Activated CD4-positive, alpha-beta T cell treated with anti-CD3 and anti-CD28 coated beads, Interleukin-10, Interleukin-2, amounts not matched to agents 100 ng/mL and 50 ng/mL, durations not matched to agents 16 hours and 8 hours (primary cell): ENCODE data around the gene CDC14B.
A peak's percentile ranks its signal among the peaks of the same experiment; 100 is the strongest.
"Not testable (repeated sequence)": the region's sequence is repeated elsewhere in the genome, so short reads cannot be mapped to it uniquely, and the experiment has no call there.

Experiments used
- DNase-seq: peaks from one replicate; pipeline ENCODE4 v3.0.0-alpha.2; 2020

The CDC14B gene

DNA sequence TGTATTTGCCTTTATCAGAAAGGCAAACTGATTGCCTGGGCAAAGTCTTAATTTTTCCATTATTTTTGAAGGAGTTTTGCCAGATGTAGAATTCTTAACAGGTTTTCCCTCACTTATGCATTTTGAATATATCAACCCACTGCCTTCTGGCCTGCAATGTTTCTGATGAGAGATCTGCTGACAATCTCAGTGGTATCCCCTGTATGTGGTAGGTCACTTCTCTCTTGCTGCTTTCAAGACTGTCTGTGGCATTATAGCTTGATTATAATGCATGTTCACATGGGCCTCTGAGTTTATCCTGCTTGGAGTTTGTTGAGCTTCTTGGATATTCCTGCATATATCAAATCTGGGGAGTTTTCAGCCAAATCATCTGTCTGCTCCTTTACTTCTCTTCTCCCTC is 87.5 kb downstream of the CDC14B start:
- no peak for DNase-seq

DNA sequence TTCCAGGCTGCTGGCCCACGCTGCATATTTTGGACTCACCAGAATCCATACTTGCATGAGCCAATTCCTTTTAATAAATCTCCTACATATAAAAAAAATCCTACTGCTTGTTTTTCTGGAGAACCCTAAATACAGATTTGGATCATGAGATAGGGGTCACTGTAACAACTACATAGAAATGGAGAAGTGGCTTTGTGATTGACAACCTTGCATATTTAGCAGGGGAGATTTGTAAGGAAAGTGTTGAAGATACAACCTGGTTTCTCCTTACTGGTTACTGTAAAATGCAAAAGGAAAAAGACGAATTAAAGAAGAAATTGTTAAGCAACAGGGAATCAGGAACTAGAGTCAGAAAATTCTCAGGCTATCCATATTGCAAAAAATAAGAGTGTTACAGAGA is 94.9 kb downstream of the CDC14B start:
- no peak for DNase-seq

DNA sequence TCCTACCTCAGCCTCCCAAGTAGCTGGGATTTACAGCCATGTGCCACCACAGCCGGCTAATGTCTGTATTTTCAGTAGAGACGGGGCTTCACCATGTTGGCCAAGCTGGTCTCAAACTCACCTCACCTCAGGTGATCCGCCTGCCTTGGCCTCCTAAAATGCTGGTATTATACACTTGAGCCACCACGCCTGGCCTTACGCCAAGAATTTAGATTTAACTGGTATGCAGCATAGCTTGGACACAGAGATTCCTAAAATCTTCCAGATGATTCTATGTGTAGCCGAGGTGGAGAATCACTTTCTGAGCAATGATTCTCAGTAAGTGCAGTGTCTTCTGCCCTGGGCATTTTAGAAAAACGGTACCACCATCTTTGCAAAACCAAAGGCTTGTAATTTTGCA is 95.6 kb downstream of the CDC14B start:
- DNase-seq: no peak

- no peak for DNase-seq
These were observed 96.3 kb downstream of the CDC14B start for GRCh38 chr9:96523374-96523773.

- no peak for DNase-seq
These were observed 97.3 kb downstream of the CDC14B start for GRCh38 chr9:96522366-96522765.

GRCh38 chr9:96519787-96520186 is 99.9 kb downstream of the CDC14B start:
- DNase-seq: no peak

- DNase-seq: no peak
These were observed 100.5 kb downstream of the CDC14B start for GRCh38 chr9:96519095-96519494.

- DNase-seq: no peak
These were observed 103.8 kb downstream of the CDC14B start for GRCh38 chr9:96515621-96516470.

GRCh38 chr9:96514800-96515158 is 104.9 kb downstream of the CDC14B start:
- no peak for DNase-seq

DNA sequence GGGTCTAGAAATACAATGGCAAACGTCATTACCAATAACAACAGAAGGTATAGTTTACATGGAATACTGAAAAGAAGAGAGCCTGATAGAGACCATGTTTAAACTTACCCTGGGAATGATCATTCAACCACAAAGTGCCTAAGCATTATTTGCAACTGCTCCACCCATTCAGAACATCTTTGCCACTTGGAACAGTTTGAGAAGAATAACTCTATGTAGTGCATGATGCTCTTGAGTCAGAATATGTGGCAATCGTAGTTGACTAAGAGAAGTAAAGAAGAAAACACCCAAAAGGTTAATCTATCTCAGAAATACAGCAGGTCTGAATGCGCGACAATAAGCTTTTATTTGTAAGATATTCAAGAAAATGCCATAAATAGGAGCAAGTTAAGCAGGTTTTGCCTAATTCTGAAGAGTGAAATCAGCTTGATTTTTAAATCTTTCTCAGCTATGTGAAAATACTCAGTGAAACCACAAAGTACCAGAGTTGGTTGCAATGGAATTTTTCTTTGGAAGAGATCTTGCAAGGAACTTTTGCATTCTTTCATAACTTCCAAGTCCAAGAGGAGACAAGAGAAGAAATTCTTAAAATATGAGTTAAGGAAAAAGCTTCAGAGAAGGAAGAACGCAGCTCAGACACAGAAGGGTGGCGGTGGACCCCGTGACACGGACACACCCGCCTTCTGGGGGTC is 105.4 kb downstream of the CDC14B start:
- no peak for DNase-seq

- DNase-seq: no peak
These were observed 106.0 kb downstream of the CDC14B start for GRCh38 chr9:96513622-96514021.

DNA sequence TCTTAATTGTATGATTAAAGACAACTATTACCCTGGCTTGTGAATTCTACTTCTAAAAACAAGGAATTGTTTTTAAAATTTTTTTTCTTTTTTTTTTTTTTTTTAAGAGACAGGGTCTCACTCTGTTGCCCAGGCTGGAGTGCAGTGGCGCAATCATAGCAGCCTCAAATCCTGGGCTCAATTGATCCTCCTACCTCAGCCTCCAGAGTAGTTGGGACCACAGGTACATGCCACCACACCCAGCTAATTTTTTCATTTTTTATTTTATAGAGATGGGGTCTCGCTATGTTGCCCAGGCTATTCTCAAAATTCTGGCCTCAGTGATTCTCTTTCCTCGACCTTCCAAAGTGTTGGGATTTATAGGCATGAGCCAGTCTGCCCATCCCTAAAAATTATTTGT is 107.4 kb downstream of the CDC14B start:
- no peak for DNase-seq

- peak; percentile 14 for DNase-seq
These were observed 109.4 kb downstream of the CDC14B start for GRCh38 chr9:96510258-96510657.

- no peak for DNase-seq
These were observed 109.8 kb downstream of the CDC14B start for GRCh38 chr9:96509848-96510247.

DNA sequence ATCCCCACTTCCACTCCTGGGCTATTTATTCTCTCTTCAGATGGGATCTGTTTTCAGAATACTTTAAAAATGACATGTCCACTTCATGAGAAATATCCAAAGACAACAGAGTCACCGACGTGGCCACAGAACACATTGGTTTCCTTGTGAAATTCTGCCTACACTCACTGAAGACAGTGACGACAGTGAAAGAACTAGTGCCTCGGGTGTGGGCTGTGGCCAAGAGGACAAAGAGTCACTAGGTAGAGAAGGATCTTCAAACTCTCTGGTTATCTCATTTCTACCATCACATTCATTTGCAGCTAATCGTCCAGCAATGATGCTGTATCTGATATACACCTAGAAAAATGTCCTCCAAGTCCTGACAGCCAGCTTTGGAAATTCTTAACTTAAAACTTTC is 110.6 kb downstream of the CDC14B start:
- DNase-seq: no peak

DNA sequence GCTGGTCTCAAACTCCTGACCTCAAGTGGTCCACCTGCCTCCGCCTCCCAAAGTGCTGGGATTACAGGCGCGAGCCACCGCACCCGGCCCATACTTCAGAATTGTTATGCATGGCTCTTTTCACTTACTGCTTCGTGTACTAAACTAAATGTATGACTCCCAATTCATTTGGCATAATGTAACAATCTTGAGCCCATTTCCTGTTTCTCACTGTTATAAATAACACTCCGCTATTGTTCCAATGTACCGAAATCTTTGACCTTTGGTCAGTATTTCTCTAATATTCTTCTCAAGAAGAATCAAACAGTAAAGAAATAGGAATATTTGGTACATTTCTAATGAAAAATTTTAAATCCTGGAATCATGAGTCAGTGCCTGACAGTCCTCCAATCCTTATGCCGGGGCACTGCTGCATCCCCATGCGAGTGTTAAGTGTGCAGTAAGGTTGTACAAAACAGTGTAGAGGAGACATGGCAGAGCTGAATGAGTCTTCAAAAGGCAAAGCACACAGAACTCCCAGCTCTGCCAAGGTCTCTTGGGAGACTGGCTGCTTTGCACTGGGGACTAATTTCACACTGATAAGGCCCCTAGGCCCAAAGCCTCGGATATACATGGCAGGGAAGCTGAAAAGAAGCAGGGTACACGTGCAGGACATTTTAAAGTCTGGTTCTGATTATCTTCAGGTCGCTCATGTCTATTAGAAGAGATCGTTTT is 111.3 kb downstream of the CDC14B start:
- no peak for DNase-seq

GRCh38 chr9:96505316-96505991 is 114.2 kb downstream of the CDC14B start:
- no peak for DNase-seq

GRCh38 chr9:96503918-96504317 is 115.7 kb downstream of the CDC14B start:
- no peak for DNase-seq

GRCh38 chr9:96503374-96503748 is 116.3 kb downstream of the CDC14B start:
- not testable (repeated sequence) for DNase-seq

DNA sequence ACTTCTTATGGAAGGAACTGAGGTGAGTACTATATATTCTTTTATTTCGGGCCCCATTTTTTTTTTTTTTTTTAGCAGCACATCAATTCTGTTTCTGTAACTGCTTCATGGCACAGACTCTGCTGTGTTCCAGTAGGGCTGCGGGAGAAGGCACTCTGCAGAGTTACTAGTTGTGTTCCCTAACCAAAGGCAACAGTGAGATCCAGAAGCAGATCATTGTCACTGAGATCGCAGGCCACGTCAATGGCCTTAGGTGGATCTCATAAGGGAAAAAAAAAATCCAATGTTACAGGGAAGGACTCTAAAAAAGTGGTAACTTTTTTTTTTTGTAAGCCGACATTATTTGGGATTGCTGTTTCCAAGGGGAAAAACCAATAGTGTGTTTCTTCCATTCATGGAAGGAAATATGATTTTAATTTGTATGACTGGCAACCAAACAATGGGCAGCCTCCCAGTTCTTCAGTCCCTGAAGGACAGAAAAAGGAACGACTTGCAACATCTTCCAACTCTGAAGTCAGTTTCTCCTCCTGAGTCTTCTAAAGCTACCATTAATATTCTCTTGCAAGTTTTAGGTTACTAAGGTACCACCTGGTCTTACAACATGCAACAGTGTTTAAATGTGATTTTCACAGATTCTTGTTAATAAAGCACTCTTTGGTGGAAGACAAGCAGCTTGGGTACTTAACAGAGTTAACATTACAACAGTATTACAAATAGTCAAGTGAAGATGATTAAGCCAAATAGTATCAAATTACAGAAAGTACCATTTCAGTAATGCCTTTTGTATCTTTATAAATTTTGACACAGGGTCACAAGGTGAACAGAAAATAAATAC is 116.9 kb downstream of the CDC14B start:
- DNase-seq: no peak

DNA sequence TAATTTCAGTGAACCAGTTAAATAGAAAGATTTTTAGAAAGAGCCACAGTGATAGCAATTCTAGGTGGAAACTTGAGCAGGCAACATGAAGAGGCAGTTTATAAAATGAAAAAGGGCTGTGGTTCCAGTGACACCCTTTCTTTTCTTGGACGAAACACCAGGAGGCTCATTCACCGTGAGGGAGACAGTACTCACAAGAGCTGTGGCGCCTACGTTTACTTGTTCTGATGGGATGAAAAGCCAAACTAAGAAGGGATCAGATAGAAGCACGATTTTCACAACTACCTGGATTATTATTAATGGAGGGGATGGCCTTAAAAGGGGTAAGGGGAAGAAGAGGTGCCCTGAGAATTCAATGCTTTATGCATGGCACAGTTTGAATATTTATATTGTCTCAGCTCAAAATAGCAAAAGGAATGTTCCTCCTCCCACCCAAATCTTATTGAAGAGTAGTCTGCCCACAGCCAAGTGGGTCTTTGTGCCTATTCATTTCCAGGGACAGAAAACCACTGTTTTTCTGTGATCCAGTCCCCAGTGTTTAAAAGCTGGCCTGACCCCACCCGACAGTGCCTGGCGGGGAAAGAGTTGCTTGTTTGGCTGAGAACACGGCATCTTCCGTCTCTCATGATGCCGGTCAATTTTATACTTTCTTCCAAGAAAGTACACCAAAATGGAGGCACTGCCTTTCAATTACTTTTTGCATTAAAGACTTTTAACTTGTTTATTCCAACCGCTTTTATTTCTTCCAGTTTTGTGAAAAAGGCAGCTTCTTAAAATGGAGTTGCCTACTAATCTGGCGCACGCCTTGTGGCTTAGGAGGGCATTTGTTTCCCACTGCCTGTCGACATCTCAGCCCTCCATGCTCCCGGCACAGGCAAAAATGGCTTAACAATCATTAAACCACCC is 117.8 kb downstream of the CDC14B start:
- DNase-seq: no peak
